HepG2 (cell line): ENCODE measurements around the gene PSEN1. TPM values are rescaled to one million over a fixed set of nuclear protein-coding genes. Genes with fewer than 3 reads are reported as not detected.

Experiments used
- HIC2 ChIP-seq: sonication (generic); formaldehyde crosslinking; IDR thresholded peaks from 2 replicates; pipeline ENCODE4 v1.9.0; 2022; ENCODE audit warnings: low read depth, missing genetic modification reagents
- KIAA2018 ChIP-seq: sonication (generic); formaldehyde crosslinking; IDR thresholded peaks from 2 replicates; pipeline ENCODE4 v1.5.0; 2020; ENCODE audit warnings: mild to moderate bottlenecking, missing genetic modification reagents, borderline replicate concordance
- KLF16 ChIP-seq, 2 experiments: sonication (generic) in 1 of 2; formaldehyde crosslinking in 1 of 2; IDR thresholded peaks; 2 replicates each; pipeline versions ENCODE4 v1.6.1 to v1.8.0; 2016 to 2023; ENCODE audit warnings: missing genetic modification reagents in 2 of 2, missing compliant biosample characterization in 1 of 2
- POGK ChIP-seq: sonication (generic); formaldehyde crosslinking; conservative IDR thresholded peaks from 2 replicates; pipeline ENCODE4 v1.8.0; 2022; ENCODE audit warnings: mild to moderate bottlenecking, moderate library complexity, missing genetic modification reagents
- RCOR2 ChIP-seq: IDR thresholded peaks from 2 replicates; pipeline ENCODE4 v1.6.1; 2016; ENCODE audit warnings: missing biosample characterization, missing genetic modification reagents
- REXO4 ChIP-seq: sonication (generic); formaldehyde crosslinking; IDR thresholded peaks from 2 replicates; pipeline ENCODE4 v1.8.0; 2022; ENCODE audit warnings: missing genetic modification reagents, mild to moderate bottlenecking, borderline replicate concordance
- ZFP41 ChIP-seq: sonication (generic); formaldehyde crosslinking; IDR thresholded peaks from 2 replicates; pipeline ENCODE4 v1.4.0; 2020; ENCODE audit warnings: mild to moderate bottlenecking, missing genetic modification reagents, borderline replicate concordance
- ZNF280B ChIP-seq: sonication (generic); formaldehyde crosslinking; IDR thresholded peaks from 2 replicates; pipeline ENCODE4 v1.5.0; 2020; ENCODE audit warnings: missing genetic modification reagents, mild to moderate bottlenecking, borderline replicate concordance
- ZNF484 ChIP-seq: sonication (generic); formaldehyde crosslinking; IDR thresholded peaks from 2 replicates; pipeline ENCODE4 v1.5.1; 2020; ENCODE audit warnings: mild to moderate bottlenecking, low read depth, missing genetic modification reagents, borderline replicate concordance
- ZNF652 ChIP-seq: IDR thresholded peaks from 2 replicates; pipeline ENCODE4 v1.6.1; 2016; ENCODE audit warnings: low read depth, borderline replicate concordance
- polyA plus RNA-seq, 8 experiments: library from polyadenylated mRNA; depleted of rRNA in 3 of 8; stranded (reverse) in 7 of 8; unstranded in 1 of 8; fragments of >200 nt; fragmentation: Illumina TruSeq in 4 of 8; extraction: Trizol in 4 of 8; gene quantifications; 2 replicates each; pipeline versions ENCODE4 v1.2.1 to v1.2.3, GENCODE V29; 2011 to 2016; ENCODE audit warnings: low read depth in 4 of 8, missing spikeins in 1 of 8, mixed read lengths in 1 of 8; ENCODE audit not compliant: insufficient read depth in 1 of 8
- total RNA-seq, 5 experiments: library from RNA; depleted of rRNA; stranded (reverse); fragments of >200 nt; fragmentation: Illumina TruSeq; extraction: Trizol; gene quantifications; 2 replicates each; pipeline ENCODE4 v1.2.3, GENCODE V29; 2016; ENCODE audit warnings: low read depth in 1 of 5

Gene PSEN1
- total and polyA plus RNA-seq, 2 of the 13 experiments (the other 11 are each of a cell fraction or from before 2014, with no cell fraction given): 12.5 to 26.6 TPM

- TF ChIP-seq HIC2 (CRISPR knock-in tag) (peak; percentile 44; the same call in 1 of the 2 replicates), POGK (CRISPR knock-in tag) (no peak), KLF16 (CRISPR knock-in tag; IDR thresholded peaks at IDR 0.05) (peak in 1 of 2 experiments; percentile 72; a peak in 2 of 4 replicates), ZFP41 (0 out of 2 replicates have a peak, but pooled peaks have one; percentile 29), RCOR2 (CRISPR knock-in tag) (no peak), REXO4 (CRISPR knock-in tag) (no peak), ZNF280B (CRISPR knock-in tag) (no peak), ZNF484 (CRISPR knock-in tag) (no peak), KIAA2018 (CRISPR knock-in tag) (no peak), ZNF652 (no peak)
Measured at GRCh38 chr14:73136387-73137225, at the start of gene PSEN1 (continued).
